Loucy (cell line): ENCODE data around the gene MBLAC1.

Experiments used
- CTCF ChIP-seq: fragments of 200-600 bp; sonication (generic); conservative IDR thresholded peaks from 2 replicates; pipeline ENCODE4 v1.5.1; 2014; ENCODE audit warnings: mild to moderate bottlenecking, antibody characterized with exemption, low read length
- EZH2phosphoT487 ChIP-seq: fragments of 200-600 bp; IDR thresholded peaks from 2 replicates; pipeline ENCODE4 v1.6.1; 2018; ENCODE audit warnings: antibody characterized with exemption, mild to moderate bottlenecking, moderate library complexity, borderline replicate concordance

GRCh38 chr7:100088621-100089457 lies 37.9 kb upstream of the MBLAC1 start, which contains the start of gene COPS6:
- TF ChIP-seq CTCF (no peak), EZH2phosphoT487 (no peak)
